NAMALWA (cell line): ENCODE data around the gene ATOSB.

Experiments used
- DNase-seq: peaks from one replicate; pipeline ENCODE4 v3.0.0-alpha.2; 2015; ENCODE audit warnings: low spot score

ATOSB gene

GRCh38 chr9:35085078-35085477 lies 30.6 kb downstream of the ATOSB start:
- DNase-seq, result no peak

GRCh38 chr9:35079426-35080341 lies 36.0 kb downstream of the ATOSB start, which contains the start of gene FANCG:
Gene FANCG, minus strand, starts transcription at chr9:35079942. Its CDS starts 418 bp downstream, at chr9:35079524.
- DNase-seq, result peak; percentile 93

- no peak for DNase-seq
Measured at GRCh38 chr9:35079041-35079425, 36.6 kb downstream of the ATOSB start.

GRCh38 chr9:35078066-35078465 lies 37.6 kb downstream of the ATOSB start:
- DNase-seq, result no peak

- no peak for DNase-seq
Measured at GRCh38 chr9:35076848-35077247, 38.8 kb downstream of the ATOSB start.

GRCh38 chr9:35075358-35075757 lies 40.3 kb downstream of the ATOSB start:
- DNase-seq, result no peak

GRCh38 chr9:35074791-35075190 lies 40.9 kb downstream of the ATOSB start:
- DNase-seq, result no peak

- no peak for DNase-seq
Measured at GRCh38 chr9:35074141-35074540, 41.5 kb downstream of the ATOSB start.

- no peak for DNase-seq
Measured at GRCh38 chr9:35073279-35073612, 42.4 kb downstream of the ATOSB start.

GRCh38 chr9:35072461-35073278 lies 43.0 kb downstream of the ATOSB start, which contains the start of gene VCP:
Gene VCP, minus strand, starts transcription at chr9:35072625. Its CDS starts 272 bp downstream, at chr9:35072353.
- peak; percentile 98 for DNase-seq

GRCh38 chr9:35071814-35072460 lies 43.7 kb downstream of the ATOSB start:
- DNase-seq, result peak; percentile 87

GRCh38 chr9:35070823-35071813 lies 44.5 kb downstream of the ATOSB start:
- peak; percentile 50 for DNase-seq

- DNase-seq, result no peak
Measured at GRCh38 chr9:35069020-35069419, 46.6 kb downstream of the ATOSB start.

GRCh38 chr9:35067056-35067455 lies 48.6 kb downstream of the ATOSB start:
- DNase-seq, result no peak

GRCh38 chr9:35060548-35061207 lies 55.0 kb downstream of the ATOSB start:
- no peak for DNase-seq

- DNase-seq, result no peak
Measured at GRCh38 chr9:35059438-35059837, 56.2 kb downstream of the ATOSB start.

GRCh38 chr9:35057271-35057620 lies 58.4 kb downstream of the ATOSB start:
- no peak for DNase-seq

- no peak for DNase-seq
Measured at GRCh38 chr9:35056571-35057270, 58.9 kb downstream of the ATOSB start.

GRCh38 chr9:35054871-35055644 lies 60.6 kb downstream of the ATOSB start:
- DNase-seq, result no peak
